NCI-H187 treated with DMSO at 0.1 percent for 48 hours (cell line): ENCODE measurements around the gene APRT.

Source experiments
- DNase-seq: peaks from one replicate; lab custom pipeline; 2025; lab: John Stamatoyannopoulos, UW

The APRT gene

GRCh38 chr16:88811769-88812512 is at the start of gene APRT:
Gene APRT, minus strand, starts transcription at chr16:88811928. Its CDS starts 29 bp downstream, at chr16:88811899.
- peak; percentile 7 for DNase-seq

- no peak for DNase-seq
These were observed 49.6 kb upstream of the APRT start for GRCh38 chr16:88861359-88861758.

- DNase-seq: no peak
These were observed 47.8 kb upstream of the APRT start for GRCh38 chr16:88859381-88860091.

- no peak for DNase-seq
These were observed 46.1 kb upstream of the APRT start for GRCh38 chr16:88857728-88858339.

- peak; percentile 54 for DNase-seq
These were observed 45.4 kb upstream of the APRT start, which contains the start of the genes GALNS and TRAPPC2L for GRCh38 chr16:88856828-88857727. Gene GALNS, minus strand, starts transcription at chr16:88856947. Its CDS starts 70 bp downstream, at chr16:88856877. Gene TRAPPC2L, plus strand, starts transcription at chr16:88857127. Its CDS starts 24 bp downstream, at chr16:88857151.

GRCh38 chr16:88856122-88856827 is 44.5 kb upstream of the APRT start:
- no peak for DNase-seq

- no peak for DNase-seq
These were observed 44.0 kb upstream of the APRT start for GRCh38 chr16:88855736-88856121.

- DNase-seq: no peak
These were observed 43.4 kb upstream of the APRT start for GRCh38 chr16:88855176-88855575.

GRCh38 chr16:88854306-88855111 is 42.8 kb upstream of the APRT start:
- DNase-seq: no peak

GRCh38 chr16:88853325-88853941 is 41.7 kb upstream of the APRT start:
- no peak for DNase-seq

GRCh38 chr16:88851616-88852015 is 39.9 kb upstream of the APRT start:
- no peak for DNase-seq

GRCh38 chr16:88850531-88851199 is 38.9 kb upstream of the APRT start:
- DNase-seq: no peak

- DNase-seq: no peak
These were observed 36.8 kb upstream of the APRT start for GRCh38 chr16:88848557-88848956.

- DNase-seq: no peak
These were observed 35.9 kb upstream of the APRT start for GRCh38 chr16:88847654-88848053.

- no peak for DNase-seq
These were observed 34.4 kb upstream of the APRT start for GRCh38 chr16:88846088-88846487.

- no peak for DNase-seq
These were observed 32.8 kb upstream of the APRT start for GRCh38 chr16:88844419-88845036.

GRCh38 chr16:88843256-88843655 is 31.5 kb upstream of the APRT start:
- DNase-seq: no peak

GRCh38 chr16:88842806-88843205 is 31.1 kb upstream of the APRT start:
- DNase-seq: no peak

GRCh38 chr16:88842308-88842756 is 30.6 kb upstream of the APRT start:
- no peak for DNase-seq
